Measurements from ENCODE around the gene CNTN4.

- TF ChIP-seq CTCF (IDR thresholded peaks at IDR 0.05; ENCODE audit: low read depth, low read length) (no peak), EZH2phosphoT487 (IDR thresholded peaks at IDR 0.05; ENCODE audit: low read depth) (no peak)
These were observed 236.3 kb downstream of the CNTN4 start for GRCh38 chr3:2334921-2335320.

All from OCI-LY3 (cell line).